Nephron progenitor cell (in vitro differentiated cells): ENCODE measurements around the gene ZNF775.

Source experiments
- DNase-seq: peaks from one replicate; pipeline ENCODE4 v3.0.0; 2021
- H3K27ac Mint-ChIP-seq: 2 replicates; pipeline ENCODE4 v1.8.0; 2021; ENCODE audit warnings: mild to moderate bottlenecking, moderate library complexity, mixed read lengths
- H3K27me3 Mint-ChIP-seq: 2 replicates; pipeline ENCODE4 v1.8.0; 2021; ENCODE audit warnings: mild to moderate bottlenecking, low read depth, mixed read lengths; ENCODE audit not compliant: poor library complexity
- H3K36me3 Mint-ChIP-seq: 2 replicates; pipeline ENCODE4 v1.8.0; 2021; ENCODE audit warnings: low read depth, mixed read lengths
- H3K4me1 Mint-ChIP-seq: 2 replicates; pipeline ENCODE4 v1.8.0; 2021; ENCODE audit warnings: mixed read lengths
- H3K4me3 Mint-ChIP-seq: 2 replicates; pipeline ENCODE4 v1.8.0; 2021; ENCODE audit warnings: mild to moderate bottlenecking, moderate library complexity, mixed read lengths
- H3K9me3 Mint-ChIP-seq: 2 replicates; pipeline ENCODE4 v1.8.0; 2021; ENCODE audit warnings: mild to moderate bottlenecking, moderate library complexity, mixed read lengths
- CTCF ChIP-seq: fragments of 200-600 bp; sonication (generic); IDR thresholded peaks from 2 replicates; pipeline ENCODE4 v1.5.0; 2021; ENCODE audit warnings: antibody characterized with exemption

ZNF775 gene

DNA sequence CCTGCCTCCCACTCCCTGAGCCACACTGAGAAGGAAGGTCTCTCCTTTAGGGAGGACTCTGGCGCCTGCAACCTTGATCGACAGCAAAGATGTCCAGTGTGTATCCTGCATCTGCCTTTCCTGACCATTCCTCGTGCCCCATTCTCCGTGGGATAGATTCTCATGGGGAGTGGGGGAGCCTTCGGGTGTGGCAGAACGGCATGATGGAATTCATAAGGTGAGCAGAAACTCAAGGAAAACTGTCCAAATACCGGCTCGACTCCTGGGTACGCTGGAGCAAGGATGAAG is 37.1 kb upstream of the ZNF775 start:
- H3K27ac Mint-ChIP-seq: no peak overlapping the region
- peaks cover 28% of the 10 kb centered on the region for H3K9me3 Mint-ChIP-seq
- peaks cover 41% of the 10 kb centered on the region for H3K4me1 Mint-ChIP-seq
- peaks cover 81% of the 10 kb centered on the region for H3K27me3 Mint-ChIP-seq
- no peaks in the 10 kb centered on the region for H3K36me3 Mint-ChIP-seq
- no peak for DNase-seq
- peak overlapping the region; percentile 64 for H3K4me3 Mint-ChIP-seq
- TF ChIP-seq CTCF: no peak

GRCh38 chr7:150343225-150343624 is 35.9 kb upstream of the ZNF775 start:
- no peak for DNase-seq
- Mint-ChIP-seq H3K36me3 (no peaks in the 10 kb centered on the region), H3K9me3 (peaks cover 32% of the 10 kb centered on the region), H3K4me1 (peaks cover 33% of the 10 kb centered on the region), H3K4me3 (no peak overlapping the region), H3K27me3 (peaks cover 76% of the 10 kb centered on the region), H3K27ac (no peak overlapping the region)
- no peak for TF ChIP-seq CTCF

- no peak for TF ChIP-seq CTCF
- no peak for DNase-seq
These were observed 34.8 kb upstream of the ZNF775 start for GRCh38 chr7:150344299-150344698.

DNA sequence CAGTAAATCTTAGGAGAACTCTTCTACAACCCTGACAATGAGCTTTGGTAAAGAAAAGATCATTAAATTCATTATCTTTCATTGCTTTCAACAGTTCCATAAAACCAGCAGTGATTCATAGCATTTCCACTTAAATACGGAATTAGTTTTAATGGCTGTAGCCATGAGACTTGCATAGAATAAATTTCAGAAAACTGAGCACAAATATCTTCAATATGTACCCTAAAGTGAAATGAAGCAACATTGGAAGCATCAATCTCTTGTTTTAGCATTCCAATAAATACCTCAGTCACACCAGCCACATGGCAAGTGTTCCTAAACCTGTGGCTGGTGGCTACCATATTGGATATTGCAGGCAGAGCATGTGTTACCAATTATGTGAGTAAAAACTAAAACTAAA is 34.1 kb upstream of the ZNF775 start:
- peaks cover 59% of the 10 kb centered on the region for H3K27me3 Mint-ChIP-seq
- H3K4me3 Mint-ChIP-seq: no peak overlapping the region
- H3K9me3 Mint-ChIP-seq: peaks cover 38% of the 10 kb centered on the region
- DNase-seq: no peak
- H3K36me3 Mint-ChIP-seq: no peaks in the 10 kb centered on the region
- no peak for TF ChIP-seq CTCF
- no peak overlapping the region for H3K27ac Mint-ChIP-seq
- peaks cover 23% of the 10 kb centered on the region for H3K4me1 Mint-ChIP-seq

More at GRCh38 chr7:150344299-150344698, 34.8 kb upstream of the ZNF775 start:
- no peaks in the 10 kb centered on the region for H3K36me3 Mint-ChIP-seq
- H3K4me1 Mint-ChIP-seq: peaks cover 30% of the 10 kb centered on the region
- no peak overlapping the region for H3K4me3 Mint-ChIP-seq
- peaks cover 38% of the 10 kb centered on the region for H3K9me3 Mint-ChIP-seq
- H3K27ac Mint-ChIP-seq: no peak overlapping the region
- peaks cover 66% of the 10 kb centered on the region for H3K27me3 Mint-ChIP-seq

GRCh38 chr7:150346922-150347321 is 32.2 kb upstream of the ZNF775 start:
- Mint-ChIP-seq H3K9me3 (peaks cover 38% of the 10 kb centered on the region), H3K36me3 (no peaks in the 10 kb centered on the region), H3K27ac (no peak overlapping the region), H3K4me3 (no peak overlapping the region), H3K27me3 (peaks cover 43% of the 10 kb centered on the region), H3K4me1 (peaks cover 12% of the 10 kb centered on the region)
- DNase-seq: no peak
- TF ChIP-seq CTCF: no peak

DNA sequence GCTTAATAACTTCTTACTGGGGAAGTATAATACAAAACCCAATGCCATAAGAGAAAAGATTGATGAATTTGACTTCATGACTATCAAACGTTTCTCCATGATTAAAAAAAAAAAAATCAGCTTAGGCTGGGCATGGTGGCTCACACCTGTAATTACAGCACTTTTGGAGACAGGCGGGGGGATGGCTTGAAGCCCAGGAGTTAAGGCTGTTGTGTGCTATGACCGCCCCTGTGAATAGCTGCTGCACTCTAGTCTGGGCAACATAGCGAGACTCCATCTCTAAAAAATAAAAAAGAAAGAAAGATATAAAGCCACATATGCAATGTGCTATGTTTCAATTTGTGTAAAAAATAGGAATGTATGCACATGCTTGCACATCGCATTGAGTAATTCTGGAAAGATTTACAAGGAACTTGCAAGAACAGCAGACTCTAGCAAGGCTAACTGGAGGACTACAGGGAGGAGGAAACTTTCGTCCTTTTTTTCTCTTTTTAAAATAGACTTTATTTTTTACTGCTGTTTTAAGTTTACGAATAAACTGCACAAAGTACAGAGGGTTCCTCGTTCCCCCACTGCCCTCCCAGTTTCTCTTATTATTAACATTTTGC is 27.4 kb upstream of the ZNF775 start:
- no peak for TF ChIP-seq CTCF
- H3K27ac Mint-ChIP-seq: no peak overlapping the region
- peaks cover 9% of the 10 kb centered on the region for H3K27me3 Mint-ChIP-seq
- H3K4me1 Mint-ChIP-seq: peaks cover 18% of the 10 kb centered on the region
- H3K4me3 Mint-ChIP-seq: no peak overlapping the region
- DNase-seq: no peak
- H3K36me3 Mint-ChIP-seq: no peaks in the 10 kb centered on the region
- peaks cover 13% of the 10 kb centered on the region for H3K9me3 Mint-ChIP-seq
